Naive B cell (primary cell): Measurements from ENCODE around the gene MBNL2. TPM values are rescaled to one million over a fixed set of nuclear protein-coding genes. Genes with fewer than 3 reads are reported as not detected.
"Not testable (repeated sequence)": the region's sequence is repeated elsewhere in the genome, so short reads cannot be mapped to it uniquely, and the experiment has no call there.

Experiments used
- ATAC-seq, 2 donors: fragments of 150-1000 bp; cut with Tn5 transposase; 2 replicates each; pipeline ENCODE4 v1.10.0; 2021; ENCODE audit warnings: low read depth in 2 of 2, mild to moderate bottlenecking in 2 of 2, moderate library complexity in 2 of 2
- DNase-seq: peaks from one replicate; pipeline ENCODE4 v3.0.0; 2022
- H3K27ac Mint-ChIP-seq, 6 donors: one replicate each; pipeline ENCODE4 v1.8.0; 2020 to 2022; ENCODE audit warnings: mild to moderate bottlenecking in 6 of 6, mixed read lengths in 6 of 6, moderate library complexity in 5 of 6, inconsistent platforms in 2 of 6
- H3K27me3 Mint-ChIP-seq, 3 donors: one replicate each; pipeline ENCODE4 v1.8.0; 2021 to 2022; ENCODE audit warnings: mixed read lengths in 3 of 3, mild to moderate bottlenecking in 1 of 3
- H3K36me3 Mint-ChIP-seq, 2 donors: one replicate each; pipeline ENCODE4 v1.8.0; 2020 to 2022; ENCODE audit warnings: mixed read lengths in 2 of 2, inconsistent platforms in 1 of 2, mild to moderate bottlenecking in 1 of 2
- H3K4me1 Mint-ChIP-seq, 3 donors: one replicate each; pipeline ENCODE4 v1.8.0; 2020 to 2022; ENCODE audit warnings: mixed read lengths in 3 of 3, inconsistent platforms in 1 of 3, mild to moderate bottlenecking in 1 of 3, moderate library complexity in 1 of 3
- H3K4me3 Mint-ChIP-seq, 8 donors: one replicate each; pipeline ENCODE4 v1.8.0; 2020 to 2022; ENCODE audit warnings: mild to moderate bottlenecking in 8 of 8, mixed read lengths in 8 of 8, moderate library complexity in 8 of 8, inconsistent platforms in 2 of 8
- H3K9me3 Mint-ChIP-seq, 7 donors: one replicate each; pipeline ENCODE4 v1.8.0; 2020 to 2022; ENCODE audit warnings: mixed read lengths in 7 of 7, mild to moderate bottlenecking in 5 of 7, inconsistent platforms in 2 of 7, moderate library complexity in 1 of 7
- polyA plus RNA-seq, 6 donors: library from polyadenylated mRNA; unstranded; fragments of 300-500 nt; fragmentation: Illumina TruSeq; gene quantifications; one replicate each; pipeline ENCODE4 v1.2.3, GENCODE V29; 2021; ENCODE audit warnings: low read depth in 6 of 6

Gene MBNL2
- polyA plus RNA-seq, 6 donors from 2014 or later, result 18.2 to 36.1 (median 21.3) TPM

GRCh38 chr13:97194479-97194878 lies 27.7 kb upstream of the MBNL2 start:
- H3K4me1 Mint-ChIP-seq, result no peaks in the 10 kb centered on the region
- peaks cover 0 to 10% of the 10 kb centered on the region in 2 donors for H3K36me3 Mint-ChIP-seq
- DNase-seq, result no peak
- peaks cover 0 to 6% (median 0%) of the 10 kb centered on the region in 7 donors for H3K9me3 Mint-ChIP-seq
- no peak overlapping the region for H3K4me3 Mint-ChIP-seq
- H3K27me3 Mint-ChIP-seq, result peaks cover 25 to 48% (median 40%) of the 10 kb centered on the region in 3 donors
- H3K27ac Mint-ChIP-seq, result no peak overlapping the region
- no peak for ATAC-seq

GRCh38 chr13:97196340-97196739 lies 25.8 kb upstream of the MBNL2 start:
- H3K9me3 Mint-ChIP-seq, result peaks cover 0 to 10% (median 0%) of the 10 kb centered on the region in 7 donors
- H3K27ac Mint-ChIP-seq, result no peak overlapping the region
- ATAC-seq (no peak), DNase-seq (no peak)
- H3K4me1 Mint-ChIP-seq, result no peaks in the 10 kb centered on the region
- no peak overlapping the region for H3K4me3 Mint-ChIP-seq
- peaks cover 0 to 10% of the 10 kb centered on the region in 2 donors for H3K36me3 Mint-ChIP-seq
- peaks cover 25 to 57% (median 52%) of the 10 kb centered on the region in 3 donors for H3K27me3 Mint-ChIP-seq

GRCh38 chr13:97198753-97199152 lies 23.4 kb upstream of the MBNL2 start:
- H3K4me1 Mint-ChIP-seq, result no peaks in the 10 kb centered on the region
- H3K36me3 Mint-ChIP-seq, result peaks cover 0 to 10% of the 10 kb centered on the region in 2 donors
- no peak overlapping the region for H3K27ac Mint-ChIP-seq
- DNase-seq (no peak), ATAC-seq (no peak)
- peaks cover 29 to 63% (median 59%) of the 10 kb centered on the region in 3 donors for H3K27me3 Mint-ChIP-seq
- peaks cover 0 to 10% (median 0%) of the 10 kb centered on the region in 7 donors for H3K9me3 Mint-ChIP-seq
- H3K4me3 Mint-ChIP-seq, result peak overlapping the region in 1 of 8 donors; percentile 7

- H3K36me3 Mint-ChIP-seq, result peaks cover 0 to 10% of the 10 kb centered on the region in 2 donors
- ATAC-seq (no peak), DNase-seq (no peak)
- no peak overlapping the region for H3K4me3 Mint-ChIP-seq
- peaks cover 24 to 62% (median 60%) of the 10 kb centered on the region in 3 donors for H3K27me3 Mint-ChIP-seq
- H3K9me3 Mint-ChIP-seq, result peaks cover 0 to 10% (median 0%) of the 10 kb centered on the region in 7 donors
- H3K4me1 Mint-ChIP-seq, result no peaks in the 10 kb centered on the region
- no peak overlapping the region for H3K27ac Mint-ChIP-seq
Measured at GRCh38 chr13:97199451-97199850, 22.7 kb upstream of the MBNL2 start.

GRCh38 chr13:97200081-97200942 lies 21.8 kb upstream of the MBNL2 start:
- no peaks in the 10 kb centered on the region for H3K4me1 Mint-ChIP-seq
- no peak overlapping the region for H3K4me3 Mint-ChIP-seq
- DNase-seq, result no peak
- ATAC-seq, result no peak
- peaks cover 0 to 10% of the 10 kb centered on the region in 2 donors for H3K36me3 Mint-ChIP-seq
- H3K9me3 Mint-ChIP-seq, result peaks cover 0 to 10% (median 0%) of the 10 kb centered on the region in 7 donors
- H3K27ac Mint-ChIP-seq, result no peak overlapping the region
- peaks cover 24 to 56% (median 52%) of the 10 kb centered on the region in 3 donors for H3K27me3 Mint-ChIP-seq

- Mint-ChIP-seq H3K4me3 (no peak overlapping the region), H3K9me3 (peaks cover 0 to 15% (median 2%) of the 10 kb centered on the region in 7 donors), H3K27me3 (peaks cover 24 to 68% (median 44%) of the 10 kb centered on the region in 3 donors), H3K27ac (no peak overlapping the region), H3K4me1 (no peaks in the 10 kb centered on the region), H3K36me3 (peaks cover 0 to 10% of the 10 kb centered on the region in 2 donors)
- DNase-seq (no peak), ATAC-seq (no peak)
Measured at GRCh38 chr13:97202761-97203160, 19.4 kb upstream of the MBNL2 start.

GRCh38 chr13:97205465-97205864 lies 16.7 kb upstream of the MBNL2 start:
- Mint-ChIP-seq H3K27ac (no peak overlapping the region), H3K27me3 (peaks cover 14 to 46% (median 23%) of the 10 kb centered on the region in 3 donors)

GRCh38 chr13:97205982-97206381 lies 16.2 kb upstream of the MBNL2 start:
- H3K36me3 Mint-ChIP-seq, result no peaks in the 10 kb centered on the region
- no peak for ATAC-seq
- no peak overlapping the region for H3K27ac Mint-ChIP-seq
- H3K4me1 Mint-ChIP-seq, result no peaks in the 10 kb centered on the region
- DNase-seq, result no peak
- peaks cover 14 to 41% (median 19%) of the 10 kb centered on the region in 3 donors for H3K27me3 Mint-ChIP-seq
- no peak overlapping the region for H3K4me3 Mint-ChIP-seq
- H3K9me3 Mint-ChIP-seq, result peaks cover 0 to 8% (median 2%) of the 10 kb centered on the region in 7 donors

More at GRCh38 chr13:97205465-97205864, 16.7 kb upstream of the MBNL2 start:
- ATAC-seq (no peak), DNase-seq (no peak)
- Mint-ChIP-seq H3K36me3 (no peaks in the 10 kb centered on the region), H3K9me3 (peaks cover 0 to 8% (median 2%) of the 10 kb centered on the region in 7 donors), H3K4me3 (no peak overlapping the region), H3K4me1 (no peaks in the 10 kb centered on the region)

GRCh38 chr13:97207252-97207651 lies 14.9 kb upstream of the MBNL2 start:
- not testable (repeated sequence) for DNase-seq, H3K4me3 Mint-ChIP-seq, H3K4me1 Mint-ChIP-seq, H3K36me3 Mint-ChIP-seq, ATAC-seq, H3K27ac Mint-ChIP-seq, H3K9me3 Mint-ChIP-seq
- peaks cover 12 to 36% (median 14%) of the 10 kb centered on the region in 3 donors for H3K27me3 Mint-ChIP-seq

- ATAC-seq, result no peak
- DNase-seq, result no peak
- H3K36me3 Mint-ChIP-seq, result no peaks in the 10 kb centered on the region
- H3K9me3 Mint-ChIP-seq, result peaks cover 0 to 7% (median 2%) of the 10 kb centered on the region in 7 donors
- H3K27ac Mint-ChIP-seq, result peak overlapping the region in 2 of 6 donors; percentile 4 to 18
- no peak overlapping the region for H3K4me3 Mint-ChIP-seq
- no peaks in the 10 kb centered on the region for H3K4me1 Mint-ChIP-seq
- peaks cover 0 to 13% (median 0%) of the 10 kb centered on the region in 3 donors for H3K27me3 Mint-ChIP-seq
Measured at GRCh38 chr13:97211300-97211699, 10.8 kb upstream of the MBNL2 start.

- no peak overlapping the region for H3K4me3 Mint-ChIP-seq
- H3K4me1 Mint-ChIP-seq, result no peaks in the 10 kb centered on the region
- no peak overlapping the region for H3K27ac Mint-ChIP-seq
- ATAC-seq (no peak), DNase-seq (no peak)
- peaks cover 0 to 6% (median 0%) of the 10 kb centered on the region in 3 donors for H3K27me3 Mint-ChIP-seq
- H3K9me3 Mint-ChIP-seq, result peaks cover 0 to 7% (median under 1%) of the 10 kb centered on the region in 7 donors
- H3K36me3 Mint-ChIP-seq, result no peaks in the 10 kb centered on the region
Measured at GRCh38 chr13:97212004-97212403, 10.1 kb upstream of the MBNL2 start.

- no peaks in the 10 kb centered on the region for H3K4me1 Mint-ChIP-seq
- ATAC-seq (no peak), DNase-seq (no peak)
- no peaks in the 10 kb centered on the region for H3K36me3 Mint-ChIP-seq
- no peaks in the 10 kb centered on the region for H3K27me3 Mint-ChIP-seq
- H3K4me3 Mint-ChIP-seq, result no peak overlapping the region
- H3K9me3 Mint-ChIP-seq, result peaks cover 0 to 2% (median 0%) of the 10 kb centered on the region in 7 donors
- H3K27ac Mint-ChIP-seq, result no peak overlapping the region
Measured at GRCh38 chr13:97212601-97213040, 9.5 kb upstream of the MBNL2 start.

- ATAC-seq (no peak), DNase-seq (no peak)
- Mint-ChIP-seq H3K4me3 (no peak overlapping the region), H3K9me3 (no peaks in the 10 kb centered on the region), H3K27me3 (no peaks in the 10 kb centered on the region), H3K27ac (no peak overlapping the region), H3K36me3 (no peaks in the 10 kb centered on the region), H3K4me1 (no peaks in the 10 kb centered on the region)
Measured at GRCh38 chr13:97214921-97215320, 7.2 kb upstream of the MBNL2 start.

- no peaks in the 10 kb centered on the region for H3K4me1 Mint-ChIP-seq
- ATAC-seq (no peak), DNase-seq (no peak)
- H3K27me3 Mint-ChIP-seq, result no peaks in the 10 kb centered on the region
- H3K27ac Mint-ChIP-seq, result no peak overlapping the region
- H3K9me3 Mint-ChIP-seq, result no peaks in the 10 kb centered on the region
- no peak overlapping the region for H3K4me3 Mint-ChIP-seq
- H3K36me3 Mint-ChIP-seq, result no peaks in the 10 kb centered on the region
Measured at GRCh38 chr13:97215325-97215724, 6.8 kb upstream of the MBNL2 start.
